ENCODE data around the gene IQCF6.

GRCh38 chr3:51733859-51734571, 45.0 kb downstream of the IQCF6 start:
- TF ChIP-seq, protein P1, sequence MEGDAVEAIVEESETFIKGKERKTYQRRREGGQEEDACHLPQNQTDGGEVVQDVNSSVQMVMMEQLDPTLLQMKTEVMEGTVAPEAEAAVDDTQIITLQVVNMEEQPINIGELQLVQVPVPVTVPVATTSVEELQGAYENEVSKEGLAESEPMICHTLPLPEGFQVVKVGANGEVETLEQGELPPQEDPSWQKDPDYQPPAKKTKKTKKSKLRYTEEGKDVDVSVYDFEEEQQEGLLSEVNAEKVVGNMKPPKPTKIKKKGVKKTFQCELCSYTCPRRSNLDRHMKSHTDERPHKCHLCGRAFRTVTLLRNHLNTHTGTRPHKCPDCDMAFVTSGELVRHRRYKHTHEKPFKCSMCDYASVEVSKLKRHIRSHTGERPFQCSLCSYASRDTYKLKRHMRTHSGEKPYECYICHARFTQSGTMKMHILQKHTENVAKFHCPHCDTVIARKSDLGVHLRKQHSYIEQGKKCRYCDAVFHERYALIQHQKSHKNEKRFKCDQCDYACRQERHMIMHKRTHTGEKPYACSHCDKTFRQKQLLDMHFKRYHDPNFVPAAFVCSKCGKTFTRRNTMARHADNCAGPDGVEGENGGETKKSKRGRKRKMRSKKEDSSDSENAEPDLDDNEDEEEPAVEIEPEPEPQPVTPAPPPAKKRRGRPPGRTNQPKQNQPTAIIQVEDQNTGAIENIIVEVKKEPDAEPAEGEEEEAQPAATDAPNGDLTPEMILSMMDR (IDR thresholded peaks at IDR 0.05), result no peak
- no peak for TF ChIP-seq POLR2A (IDR thresholded peaks at IDR 0.05)

Data from heart left ventricle (tissue), 13 donors.